GM19468 (cell line): ENCODE measurements around the gene ZNF705A.
"Not testable (repeated sequence)": the region's sequence is repeated elsewhere in the genome, so short reads cannot be mapped to it uniquely, and the experiment has no call there.

ENCODE experiments used
- ATAC-seq: cut with Tn5 transposase; IDR thresholded peaks from one replicate; pipeline ENCODE4 v1.9.1; 2021; ENCODE audit warnings: mild to moderate bottlenecking, moderate library complexity, moderate number of reproducible peaks; ENCODE audit not compliant: unreplicated experiment; ENCODE audit errors: extremely low read depth

Gene ZNF705A

DNA sequence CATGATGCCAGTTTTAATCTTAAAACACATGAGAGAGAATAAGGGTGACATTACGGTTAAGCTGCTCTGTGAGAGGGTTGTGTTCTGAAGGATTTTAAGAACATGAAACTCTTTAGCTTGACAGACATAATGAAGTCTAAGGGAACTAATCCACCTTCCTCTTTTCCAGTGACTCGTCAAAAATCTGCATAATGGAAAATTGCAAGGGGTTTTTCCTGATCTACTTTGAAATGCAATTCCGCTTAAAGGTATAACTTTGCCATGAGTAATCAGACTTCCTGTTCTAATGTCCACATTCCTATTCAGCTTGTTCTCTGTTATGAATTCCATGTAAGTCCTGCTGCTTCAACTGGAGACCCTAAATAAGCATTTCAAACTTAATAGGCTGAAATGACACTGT, at the start of gene ZNF705A:
Gene ZNF705A, plus strand, starts transcription at position 171 of the 400 bp plus-strand sequence. CDS start 15,611 bp downstream, outside the sequence.
- ATAC-seq: no peak

DNA sequence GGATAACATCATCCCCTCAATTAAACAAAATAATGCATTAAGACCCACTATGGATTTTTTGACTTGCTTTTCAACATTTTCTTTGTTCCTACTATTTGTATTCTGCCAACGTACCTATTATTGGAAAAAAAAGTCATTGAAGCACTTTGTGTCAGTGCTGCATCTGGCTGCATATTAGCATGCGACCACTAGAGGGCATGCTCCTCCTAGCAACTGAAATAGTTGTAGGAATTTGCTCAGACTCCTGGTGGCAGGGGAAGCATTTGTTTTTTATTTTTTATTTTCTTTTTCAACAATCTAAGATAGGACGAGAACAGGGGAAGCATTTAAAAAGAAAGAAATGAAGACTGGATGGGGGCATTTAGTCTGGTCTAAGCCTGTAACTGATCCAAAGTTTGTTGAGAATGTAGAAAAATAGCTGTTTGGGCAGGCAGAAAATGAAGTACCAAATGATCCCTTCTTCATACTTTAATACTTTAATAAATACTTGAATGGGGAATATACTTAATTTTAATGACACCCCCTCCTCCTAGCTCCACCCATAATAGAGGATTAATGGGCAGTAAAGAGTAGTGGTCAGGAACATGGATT, 47.9 kb upstream of the ZNF705A start:
- ATAC-seq: no peak

DNA sequence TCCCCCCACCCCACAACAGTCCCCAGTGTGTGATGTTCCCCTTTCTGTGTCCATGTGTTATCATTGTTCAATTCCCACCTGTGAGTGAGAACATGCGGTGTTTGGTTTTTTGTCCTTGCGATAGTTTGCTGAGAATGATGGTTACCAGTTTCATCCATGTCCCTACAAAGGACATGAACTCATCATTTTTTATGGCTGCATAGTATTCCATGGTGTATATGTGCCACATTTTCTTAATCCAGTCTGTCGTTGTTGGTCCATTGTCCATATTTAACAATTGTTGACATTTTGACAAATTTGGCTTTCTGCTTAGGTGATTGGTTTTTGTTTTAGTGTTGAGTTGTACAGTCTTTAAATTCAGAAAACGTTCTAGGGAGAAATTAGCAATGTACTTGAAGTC, 43.7 kb upstream of the ZNF705A start:
- not testable (repeated sequence) for ATAC-seq

DNA sequence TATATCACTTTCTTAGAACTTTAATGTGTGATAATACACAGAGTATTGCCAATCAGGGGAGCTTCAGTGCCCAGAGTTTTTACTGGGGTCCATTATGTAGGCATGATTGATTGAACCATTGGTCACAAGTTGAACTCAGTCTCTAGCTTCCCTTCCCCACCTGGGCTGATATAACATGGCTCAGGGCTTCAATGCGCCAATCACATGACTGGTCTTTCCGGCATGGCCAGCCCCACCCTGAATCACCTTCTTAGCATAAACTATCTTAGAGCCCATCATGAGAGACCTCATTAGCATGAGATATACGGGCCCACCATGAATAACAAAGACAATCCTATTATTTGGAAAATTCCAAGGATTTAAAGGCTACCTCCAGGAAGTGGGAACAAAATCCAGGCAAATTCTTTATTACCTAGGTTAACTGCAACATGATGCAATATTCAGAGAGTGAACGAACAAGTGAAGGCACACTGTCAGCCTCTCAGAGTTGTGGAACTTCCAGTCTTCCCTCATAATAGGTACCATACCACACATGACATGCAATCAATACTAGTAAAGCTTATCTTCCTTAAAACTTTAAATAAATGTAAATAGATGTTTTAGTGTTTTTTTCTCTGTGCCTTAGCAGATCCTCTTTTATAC, 36.6 kb upstream of the ZNF705A start:
- no peak for ATAC-seq

GRCh38 chr12:8123124-8123912, 33.5 kb upstream of the ZNF705A start, which contains the start of gene CLEC4A:
Gene CLEC4A (plus strand): TSS chr12:8123617. CDS start chr12:8123879, 262 bp downstream.
- no peak for ATAC-seq

- no peak for ATAC-seq
These were observed 29.7 kb upstream of the ZNF705A start for GRCh38 chr12:8127138-8127537.

DNA sequence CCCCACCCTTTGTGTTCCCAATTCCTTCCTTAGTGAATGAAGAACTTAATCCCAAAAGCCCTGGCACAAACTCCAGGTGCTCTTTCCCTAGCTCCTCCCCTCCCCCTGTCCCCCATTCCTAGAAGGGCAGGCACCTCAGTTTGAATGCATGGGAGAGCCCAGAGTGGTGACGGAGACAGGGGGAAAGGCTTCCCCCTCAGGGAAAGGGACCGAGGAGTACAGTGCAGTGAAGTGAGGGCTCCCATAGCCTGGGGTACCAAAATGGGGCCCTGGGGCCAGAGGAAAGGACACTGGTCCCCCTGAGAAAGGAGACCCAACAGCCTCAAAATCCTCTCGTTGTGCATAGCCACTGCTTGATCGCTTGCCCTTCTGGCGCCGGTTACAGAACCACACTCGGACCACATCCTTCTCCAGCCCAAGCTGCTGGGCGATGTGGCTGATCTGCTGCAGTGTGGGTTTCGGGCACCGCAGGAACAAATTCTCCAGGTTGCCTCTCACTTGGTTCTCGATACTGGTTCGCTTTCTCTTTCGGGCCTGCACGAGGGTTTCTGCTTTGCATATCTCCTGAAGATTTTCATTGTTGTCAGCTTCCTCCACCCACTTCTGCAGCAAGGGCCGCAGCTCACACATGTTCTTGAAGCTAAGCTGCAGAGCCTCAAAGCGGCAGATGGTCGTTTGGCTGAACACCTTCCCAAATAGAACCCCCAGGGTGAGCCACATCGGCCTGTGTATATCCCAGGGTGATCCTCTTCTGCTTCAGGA, 23.0 kb upstream of the ZNF705A start:
- ATAC-seq: not testable (repeated sequence)

GRCh38 chr12:8134398-8134930, 22.4 kb upstream of the ZNF705A start:
- ATAC-seq: not testable (repeated sequence)

- ATAC-seq: not testable (repeated sequence)
These were observed 15.2 kb upstream of the ZNF705A start for GRCh38 chr12:8141647-8142046.

DNA sequence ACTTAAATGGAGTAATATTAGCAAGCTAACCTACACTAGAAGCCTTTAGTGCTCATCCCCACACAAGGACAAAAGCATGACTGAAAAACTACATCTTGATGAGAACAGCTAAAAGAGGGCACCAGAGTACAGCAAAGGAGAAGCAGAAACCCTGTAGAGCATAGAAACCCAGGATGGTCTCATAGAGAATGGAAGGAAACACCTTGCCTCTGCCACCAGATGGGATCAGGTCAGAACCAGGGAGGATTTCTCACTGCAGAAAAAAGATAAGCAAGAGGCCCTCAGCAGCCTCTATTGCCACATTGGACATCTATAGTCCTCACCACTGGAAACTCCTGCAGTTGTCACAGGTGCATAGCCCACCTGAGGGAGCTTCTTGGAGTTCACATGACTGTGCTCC, 13.6 kb upstream of the ZNF705A start:
- ATAC-seq: no peak

- ATAC-seq: no peak
These were observed 10.9 kb upstream of the ZNF705A start for GRCh38 chr12:8145754-8146441.

DNA sequence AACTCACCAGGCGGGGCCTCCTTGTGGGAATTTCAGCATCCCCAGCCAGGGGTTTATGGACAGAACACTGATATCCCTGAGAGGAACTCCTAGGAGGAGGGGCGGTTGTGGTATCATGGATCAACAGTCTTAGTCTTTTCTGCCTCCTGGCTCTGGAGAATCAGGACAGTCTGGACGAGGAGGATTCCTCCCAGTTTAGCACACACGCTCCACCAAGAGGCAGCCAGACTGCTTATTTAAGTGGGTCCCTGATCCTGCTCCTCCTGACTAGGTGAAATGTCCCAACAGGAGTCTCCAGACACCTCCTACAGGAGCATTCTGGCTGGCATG, 10.4 kb upstream of the ZNF705A start:
- ATAC-seq: no peak

DNA sequence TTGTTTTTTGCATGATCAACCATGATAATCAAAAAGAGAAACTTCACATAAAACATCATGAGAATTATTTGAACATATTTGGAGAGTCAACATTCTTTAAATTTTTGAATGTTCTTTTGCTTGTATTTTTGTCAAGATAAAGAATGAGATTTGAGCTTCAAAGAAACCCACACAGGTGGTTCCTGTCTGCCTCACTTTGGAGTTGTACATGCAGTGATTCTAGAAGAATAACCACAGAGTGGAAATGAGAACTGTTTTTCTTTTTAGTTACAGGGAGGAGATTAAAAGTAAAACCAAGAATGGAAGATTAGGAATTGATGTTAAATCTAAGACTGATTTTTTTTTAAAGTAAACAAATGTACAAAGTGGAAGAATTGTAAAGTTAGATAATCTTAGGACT, 2.3 kb upstream of the ZNF705A start:
- no peak for ATAC-seq

DNA sequence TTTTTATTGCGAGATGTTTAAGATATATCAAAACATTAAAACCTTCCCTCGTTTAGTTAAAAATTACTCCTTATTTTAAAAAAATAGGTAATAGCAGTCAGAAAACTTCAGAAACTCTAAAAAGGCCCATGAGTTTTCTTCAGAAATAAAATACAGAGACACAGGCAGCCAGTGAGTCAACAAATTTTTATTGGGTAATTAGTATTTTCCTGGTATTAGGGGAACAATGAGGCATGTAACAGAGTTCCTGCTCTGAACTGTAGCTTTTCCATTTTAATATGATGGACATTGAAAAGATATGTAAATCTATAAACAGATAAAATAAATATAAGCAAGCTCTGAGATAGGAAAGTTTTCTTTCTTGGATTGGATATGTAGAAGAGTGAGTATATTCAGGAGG, 399 bp upstream of the ZNF705A start:
- ATAC-seq: no peak

DNA sequence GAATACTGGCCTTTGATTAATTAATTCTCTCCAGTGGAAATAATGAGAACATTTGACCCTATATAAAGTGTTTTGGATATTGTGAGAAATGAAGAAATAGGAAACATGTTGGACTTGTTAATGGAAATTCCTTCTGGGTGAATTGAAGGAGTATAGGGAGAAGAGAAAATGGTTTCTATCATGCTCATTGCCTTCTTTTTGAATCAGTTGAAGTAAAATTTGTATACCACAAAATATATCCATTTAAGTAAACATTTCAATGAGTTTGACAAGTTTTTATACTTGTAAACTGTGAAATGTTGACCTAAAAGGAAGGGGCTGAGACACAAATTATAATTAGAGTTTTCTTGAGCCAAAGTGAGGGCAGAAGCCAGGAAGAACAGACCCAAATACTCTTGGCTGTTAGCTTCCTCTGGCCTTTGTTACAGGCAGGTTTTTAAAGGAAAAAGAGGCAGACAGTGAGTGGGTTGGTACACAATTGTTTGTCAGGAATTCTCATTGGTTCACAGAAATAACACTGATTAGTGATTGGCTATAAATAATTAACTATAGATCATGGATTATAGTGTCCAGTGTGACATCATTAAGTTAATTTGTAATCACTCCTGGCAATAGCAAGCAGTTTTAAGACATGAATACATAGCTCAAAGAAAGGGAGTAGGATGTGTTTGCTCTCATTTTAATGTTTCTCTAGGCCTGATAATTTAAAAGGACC, 826 bp downstream of the ZNF705A start:
- no peak for ATAC-seq

DNA sequence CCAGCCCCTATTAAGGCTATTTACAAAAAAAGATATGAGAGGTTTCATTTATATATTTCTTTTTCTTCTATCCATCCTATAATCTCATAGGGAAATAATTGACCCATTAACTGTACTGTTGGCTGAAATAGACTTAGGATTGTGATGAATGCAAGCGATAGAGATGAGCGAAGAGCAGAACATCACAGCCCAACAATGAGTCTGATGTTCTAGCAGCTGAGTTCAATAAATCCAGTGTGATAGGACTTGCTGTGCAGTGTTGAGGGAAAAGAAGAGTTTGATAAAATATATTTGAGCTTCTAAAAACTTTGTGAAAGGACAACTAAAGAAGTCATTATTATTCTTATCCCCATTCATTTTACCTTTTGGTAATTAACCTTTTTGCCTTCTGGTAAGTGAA, 16.1 kb downstream of the ZNF705A start:
- ATAC-seq: not testable (repeated sequence)

DNA sequence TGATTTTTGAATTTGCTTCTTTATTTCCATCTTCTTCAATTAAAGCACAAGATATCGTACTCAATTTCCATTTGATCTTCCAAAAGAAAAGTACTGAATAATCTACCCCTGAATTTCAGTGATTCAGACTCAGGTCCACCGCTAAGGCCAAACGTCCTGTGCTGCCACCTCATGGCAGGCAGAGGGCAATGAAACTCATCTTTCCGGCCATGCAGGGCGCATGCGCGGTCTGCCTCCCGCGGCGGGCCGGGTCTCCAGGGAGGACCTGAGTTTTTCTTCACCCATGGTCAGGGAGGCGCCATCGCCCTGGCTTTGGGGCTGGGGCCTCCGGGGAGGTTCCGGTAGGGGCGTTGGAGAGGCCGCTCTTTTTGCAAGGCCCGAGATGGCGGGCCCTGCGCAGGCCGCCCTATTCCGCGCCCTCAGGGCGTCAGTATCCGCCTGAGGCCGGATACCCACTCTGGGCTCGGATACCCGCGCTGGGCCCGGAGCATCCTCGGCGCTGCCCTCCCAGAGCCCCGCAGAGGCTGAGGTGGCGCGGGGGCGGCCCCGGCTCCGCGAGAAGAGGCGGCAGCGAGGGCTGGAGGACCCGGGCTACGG, 23.3 kb downstream of the ZNF705A start:
- ATAC-seq: not testable (repeated sequence)

GRCh38 chr12:8181271-8181670, 24.5 kb downstream of the ZNF705A start:
- not testable (repeated sequence) for ATAC-seq

DNA sequence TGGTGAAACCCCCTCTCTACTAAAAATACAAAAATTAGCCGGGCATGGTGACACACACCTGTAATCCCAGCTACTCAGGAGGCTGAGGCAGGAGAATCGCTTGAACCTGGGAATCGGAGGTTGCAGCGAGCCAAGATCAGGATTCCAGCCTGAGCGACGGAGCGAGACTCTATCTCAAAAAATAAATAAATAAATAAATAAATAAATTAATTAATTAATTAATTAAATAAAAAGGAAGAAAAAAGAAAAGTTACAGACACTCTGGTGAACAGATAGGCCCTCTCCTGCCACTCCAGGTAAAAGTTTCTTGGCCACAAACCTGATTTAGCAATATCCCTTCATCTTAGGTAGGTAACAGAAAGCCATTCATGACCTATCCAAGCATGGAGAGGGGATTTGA, 26.1 kb downstream of the ZNF705A start:
- ATAC-seq: not testable (repeated sequence)
